KBM-7 (cell line): Measurements from ENCODE around the gene RD3L.
"Not testable (repeated sequence)": the region's sequence is repeated elsewhere in the genome, so short reads cannot be mapped to it uniquely, and the experiment has no call there.

Source experiments
- DNase-seq: peaks from one replicate; pipeline ENCODE4 v3.0.0-alpha.2; 2015
- in situ Hi-C: fragments of 300-500 bp; cut with MboI; formaldehyde crosslinking; loops from 2 replicates; pipeline ENCODE4 v1.14.3; 2020; ENCODE audit warnings: low sequenced_read_pairs, low pct_unique_long_range_greater_than_20kb, mixed read lengths

The RD3L gene

DNA sequence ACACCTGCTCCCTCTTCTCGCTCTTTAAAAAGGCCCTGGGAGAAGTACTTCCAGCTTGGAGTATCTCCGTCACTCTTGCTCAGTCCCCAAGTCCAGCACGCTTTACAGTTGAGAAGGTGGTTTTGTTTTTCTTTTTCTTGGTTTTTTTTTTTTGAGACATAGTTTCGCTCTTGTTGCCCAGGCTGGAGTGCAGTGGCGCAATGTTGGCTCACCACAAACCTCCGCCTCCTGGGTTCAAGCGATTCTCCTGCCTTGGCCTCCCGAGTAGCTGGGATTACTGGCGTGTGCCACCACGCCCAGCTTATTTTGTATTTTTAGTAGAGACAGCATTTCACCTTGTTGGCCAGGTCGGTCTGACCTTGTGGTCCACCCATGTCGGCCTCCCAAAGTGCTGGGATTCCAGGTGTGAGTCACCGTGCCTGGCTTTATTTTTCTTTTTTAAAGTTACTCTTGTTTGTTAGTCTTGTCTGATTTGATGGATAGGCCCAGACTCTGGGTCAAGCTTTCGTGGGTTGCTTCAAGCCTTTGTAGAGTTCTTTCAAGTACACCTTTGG is 12.2 kb downstream of the RD3L start:
- in situ Hi-C loops = no loop called here

DNA sequence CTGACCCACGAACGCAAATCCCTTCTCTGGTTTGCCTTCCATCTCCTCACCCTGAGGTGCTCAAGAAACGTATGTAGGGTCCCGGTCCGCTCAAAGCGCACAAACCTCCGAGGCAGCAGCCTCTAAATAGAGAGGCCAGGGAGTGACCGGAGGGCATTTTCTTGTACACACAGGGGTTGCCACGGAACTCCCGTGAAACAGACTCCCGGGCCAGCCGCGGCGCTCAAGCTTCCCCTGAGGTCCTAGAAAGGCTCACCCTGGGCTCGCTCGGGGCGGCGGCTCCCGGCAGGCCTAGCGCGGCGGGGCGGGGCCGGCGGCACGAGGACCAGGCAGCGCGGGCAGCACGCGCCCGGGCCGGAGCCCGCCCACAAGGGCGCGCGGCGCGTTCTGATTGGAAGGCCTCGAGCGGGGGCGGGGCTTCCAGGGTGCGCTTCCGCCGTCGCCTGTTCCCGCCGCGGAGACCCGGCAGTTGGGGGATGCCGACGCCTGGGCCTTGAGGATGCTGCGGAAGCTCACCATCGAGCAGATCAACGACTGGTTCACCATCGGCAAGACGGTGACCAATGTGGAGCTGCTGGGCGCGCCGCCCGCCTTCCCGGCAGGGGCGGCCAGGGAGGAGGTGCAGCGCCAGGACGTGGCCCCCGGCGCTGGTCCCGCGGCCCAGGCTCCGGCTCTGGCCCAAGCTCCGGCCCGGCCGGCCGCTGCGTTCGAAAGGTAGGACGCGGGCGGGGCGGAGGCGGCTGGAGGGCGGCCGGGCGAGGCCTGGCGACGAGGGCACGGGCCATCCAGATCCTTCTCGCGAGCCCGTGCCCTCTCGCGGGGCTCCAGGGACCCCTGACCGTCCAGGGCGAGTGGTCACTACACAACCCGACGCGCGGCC is 14.1 kb downstream of the RD3L start, which contains the start of gene TDRD9:
TDRD9 (plus strand) TSS at position 446 of the 880 bp plus-strand sequence; CDS start at position 500, 54 bp downstream.
- in situ Hi-C loops = no loop called here
- DNase-seq = no peak

More for the DNA sequence above, 12.2 kb downstream of the RD3L start:
- no peak for DNase-seq

DNA sequence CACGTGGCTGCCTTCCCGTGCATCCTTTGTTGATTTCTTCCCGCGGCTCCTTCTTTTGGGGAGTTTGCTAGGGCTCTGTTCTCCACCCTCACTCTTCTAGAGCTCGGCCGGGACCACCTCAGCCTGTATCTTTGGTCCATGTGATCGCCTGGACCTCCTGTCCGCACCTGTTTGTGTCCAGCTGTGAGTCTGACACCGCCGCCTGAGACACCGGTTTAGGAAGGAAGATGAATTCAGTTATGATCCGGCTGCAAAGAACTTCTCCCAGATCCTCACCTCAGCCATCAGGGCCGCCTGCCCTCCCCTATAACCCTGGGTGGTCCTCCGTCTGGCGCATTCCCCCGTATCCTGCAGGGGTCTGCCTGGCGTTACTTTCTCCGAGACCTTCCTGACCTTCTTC is 14.8 kb downstream of the RD3L start:
- no peak for DNase-seq
- in situ Hi-C loops = no loop called here

DNA sequence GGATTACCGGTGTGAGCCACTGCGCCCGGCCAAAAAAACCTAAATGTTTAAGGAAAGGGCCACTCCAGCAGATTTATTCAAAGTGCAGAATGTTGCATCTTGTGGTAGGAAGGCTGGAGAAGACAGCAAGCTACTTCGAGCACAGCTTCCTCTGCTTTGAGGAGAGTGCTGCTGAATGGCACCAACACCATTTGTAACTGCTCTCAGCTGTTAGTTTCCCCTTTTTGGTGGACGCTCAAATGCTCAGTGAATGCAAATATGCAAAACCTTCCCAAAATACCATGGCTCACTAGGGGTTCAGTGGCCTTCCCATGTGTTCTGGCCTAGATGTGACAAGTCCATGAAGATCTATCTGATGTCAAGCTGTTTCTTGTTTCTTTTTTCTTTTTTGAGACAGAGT is 17.0 kb downstream of the RD3L start:
- peak; percentile 54 for DNase-seq
- in situ Hi-C loops = no loop called here

DNA sequence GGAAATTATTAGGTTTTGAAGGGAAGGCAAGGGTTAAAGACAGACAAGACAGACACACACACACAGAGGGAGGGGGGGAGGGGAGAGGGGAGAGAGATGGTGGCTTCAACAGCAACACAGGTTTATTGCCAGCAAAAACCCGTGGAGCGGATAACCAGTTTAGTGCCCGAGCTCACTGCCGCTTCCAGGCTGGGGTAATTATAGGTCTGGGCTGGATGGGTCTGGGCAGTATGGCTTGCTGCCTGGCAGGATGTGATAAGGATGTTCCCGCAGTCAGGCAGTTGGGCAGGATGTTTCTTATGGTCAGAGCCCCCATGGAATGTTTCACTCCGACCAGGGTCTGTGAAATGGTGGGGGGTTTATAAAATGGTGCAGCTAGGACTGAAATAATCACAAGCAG is 18.5 kb downstream of the RD3L start:
- in situ Hi-C loops = no loop called here
- DNase-seq = peak; percentile 93

DNA sequence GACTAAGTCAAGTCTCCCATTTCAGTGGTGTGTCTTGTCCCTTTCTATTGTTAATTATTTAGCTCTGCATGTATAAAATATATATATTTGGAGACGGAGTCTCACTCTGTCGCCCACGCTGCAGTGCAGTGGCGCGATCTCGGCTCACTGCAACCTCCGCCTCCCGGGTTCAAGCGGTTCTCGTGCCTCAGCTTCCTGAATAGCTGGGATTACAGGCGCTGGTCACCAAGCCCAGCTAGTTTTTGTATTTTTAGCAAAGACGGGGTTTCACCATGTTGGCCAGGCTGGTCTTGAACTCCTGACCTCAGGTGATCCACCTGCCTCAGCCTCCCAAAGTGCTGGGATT is 20.5 kb downstream of the RD3L start:
- in situ Hi-C loops, DNase-seq: not testable (repeated sequence)

DNA sequence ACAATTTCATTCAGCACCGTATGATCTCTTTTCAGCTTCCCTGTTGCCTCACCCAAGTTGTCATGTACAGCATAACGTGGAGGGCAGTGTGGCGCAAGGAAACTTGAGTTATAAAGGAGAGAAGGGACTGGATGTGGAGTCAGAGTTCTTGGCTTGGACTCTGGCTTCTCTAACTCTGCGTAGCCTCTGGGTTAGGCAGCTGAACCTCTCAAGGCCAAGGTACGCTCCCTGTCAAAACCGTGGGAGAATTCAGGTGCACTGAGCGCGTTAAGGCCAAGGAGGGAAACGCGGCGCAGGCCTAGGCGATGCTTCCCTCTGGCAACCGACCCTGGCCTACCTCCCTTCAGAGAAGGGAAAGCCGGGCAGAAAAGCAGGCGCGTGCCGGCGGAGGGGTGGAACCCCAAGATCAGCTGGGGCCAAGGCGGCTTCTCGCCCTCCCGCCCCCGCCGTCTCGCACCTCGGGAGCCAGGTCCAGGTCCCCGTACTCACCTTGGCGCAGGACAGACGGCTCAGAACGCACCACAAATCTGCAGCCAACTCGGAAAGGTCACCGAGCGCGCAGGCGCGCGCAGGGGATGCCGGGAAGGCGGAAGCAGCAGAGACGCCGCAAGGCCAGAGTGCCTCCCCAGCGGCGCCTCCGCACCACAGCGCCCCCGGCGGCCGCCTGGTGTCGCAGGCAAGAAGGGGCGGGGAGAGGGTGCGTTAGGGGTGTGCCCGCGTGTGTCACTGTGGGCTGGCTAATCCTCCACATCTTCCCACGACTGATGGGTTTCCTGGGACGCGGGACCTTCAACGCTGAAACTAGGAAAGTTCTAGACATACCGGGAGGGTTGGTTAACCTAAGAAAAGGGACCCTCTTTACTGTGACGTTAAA is 21.1 kb downstream of the RD3L start:
- peak; percentile 95 for DNase-seq
- in situ Hi-C loops = no loop called here

DNA sequence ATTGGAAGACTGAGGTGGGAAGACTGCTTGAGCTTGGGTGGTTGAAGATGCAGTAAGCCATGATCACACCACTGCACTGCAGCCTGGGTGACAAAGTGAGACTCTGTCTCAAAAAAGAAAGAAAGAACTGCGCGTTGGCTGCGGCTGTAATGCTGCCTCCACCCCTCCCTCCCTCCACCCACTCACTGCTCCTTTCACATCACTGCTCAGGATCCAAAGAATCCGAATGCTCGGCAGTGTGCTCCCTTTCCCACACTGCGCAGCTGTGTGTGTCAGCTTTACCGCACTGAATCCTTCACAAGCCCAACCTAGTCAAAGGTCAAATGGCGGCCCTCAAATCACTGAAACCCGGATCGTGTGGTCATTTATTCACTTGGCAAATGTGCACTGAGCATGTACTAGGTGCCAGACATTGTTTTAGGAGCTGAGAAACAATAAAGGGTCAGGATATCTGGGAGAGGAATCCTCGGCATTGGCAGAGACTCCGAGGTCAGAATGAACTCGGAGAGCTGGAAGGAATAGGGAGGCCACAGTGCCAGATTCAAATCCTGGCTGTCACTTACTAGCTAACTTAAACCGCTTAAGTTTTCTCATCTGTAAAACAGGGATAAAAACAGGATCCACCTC is 25.6 kb downstream of the RD3L start:
- DNase-seq = no peak
- in situ Hi-C loops = no loop called here

DNA sequence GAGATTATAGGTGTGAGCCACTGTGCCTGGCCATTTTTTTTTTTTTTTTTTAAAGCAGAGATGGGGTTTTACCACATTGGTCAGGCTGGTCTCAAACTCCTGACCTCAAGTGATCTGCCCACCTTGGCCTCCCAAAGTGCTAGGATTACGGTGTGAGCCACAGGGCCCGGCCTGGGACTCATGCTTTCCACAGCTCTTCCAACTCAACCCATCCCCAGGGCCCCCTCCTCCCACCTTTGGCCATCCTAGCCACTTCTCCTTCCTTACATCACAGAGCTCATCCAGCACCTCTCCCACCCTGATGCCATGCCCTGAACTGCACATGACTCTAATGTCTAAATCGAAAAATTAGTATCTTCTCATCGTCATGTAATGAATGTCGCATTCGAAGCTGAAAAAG is 26.7 kb downstream of the RD3L start:
- no peak for DNase-seq
- in situ Hi-C loops = no loop called here

DNA sequence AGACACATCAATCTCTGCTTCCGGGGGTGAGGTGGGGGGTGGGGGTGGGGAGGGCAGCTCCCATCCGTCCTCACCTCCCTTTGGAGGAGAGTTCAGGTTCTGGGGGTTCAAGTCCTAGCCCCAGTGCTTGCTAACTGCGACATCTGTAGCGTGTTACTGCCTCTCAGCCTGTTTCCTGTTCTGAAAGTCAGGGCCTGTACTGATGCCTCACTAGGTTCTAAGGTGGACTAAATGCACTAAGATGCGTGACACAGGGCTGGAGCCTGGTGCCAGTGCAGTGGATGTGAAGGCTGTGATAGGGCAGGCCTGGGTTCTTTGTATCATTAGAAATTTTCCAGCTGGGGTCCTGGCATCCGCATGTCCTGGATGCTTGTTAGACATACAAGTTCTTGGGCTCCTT is 31.3 kb downstream of the RD3L start:
- in situ Hi-C loops = no loop called here

DNA sequence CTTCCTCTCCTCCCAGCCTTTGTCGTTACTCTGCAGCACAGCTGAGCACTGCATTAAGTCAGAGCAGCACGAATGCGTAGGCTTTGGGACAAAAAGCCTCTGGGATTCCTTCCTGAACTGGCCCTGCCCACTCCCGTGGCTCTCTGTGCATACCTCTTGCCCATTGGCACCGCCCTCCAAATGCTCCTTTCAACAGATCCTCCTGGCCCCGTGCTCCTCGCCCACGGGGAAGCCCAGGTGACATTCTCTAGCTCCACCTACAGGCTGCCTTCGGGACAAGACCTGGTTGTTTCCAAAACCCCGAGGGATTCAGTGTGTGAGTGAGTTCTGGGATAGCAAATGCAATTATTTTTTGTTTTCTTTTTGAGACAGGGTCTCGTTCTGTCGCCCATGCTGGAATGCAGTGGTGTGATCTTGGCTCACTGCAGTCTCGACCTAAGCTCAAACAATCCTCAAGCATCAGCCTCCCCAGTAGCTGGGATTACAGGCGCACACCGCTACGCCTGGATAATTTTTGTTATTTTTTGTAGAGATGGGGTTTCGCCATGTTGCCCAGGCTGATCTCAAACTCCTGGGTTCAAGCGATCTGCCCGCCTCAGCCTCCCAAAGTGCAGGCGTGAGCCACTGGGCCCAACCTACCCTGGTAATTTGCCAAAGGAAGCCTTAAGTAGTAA is 31.9 kb downstream of the RD3L start:
- in situ Hi-C loops = no loop called here
- peak; percentile 82 for DNase-seq

More for the DNA sequence above, 31.3 kb downstream of the RD3L start:
- DNase-seq = no peak

DNA sequence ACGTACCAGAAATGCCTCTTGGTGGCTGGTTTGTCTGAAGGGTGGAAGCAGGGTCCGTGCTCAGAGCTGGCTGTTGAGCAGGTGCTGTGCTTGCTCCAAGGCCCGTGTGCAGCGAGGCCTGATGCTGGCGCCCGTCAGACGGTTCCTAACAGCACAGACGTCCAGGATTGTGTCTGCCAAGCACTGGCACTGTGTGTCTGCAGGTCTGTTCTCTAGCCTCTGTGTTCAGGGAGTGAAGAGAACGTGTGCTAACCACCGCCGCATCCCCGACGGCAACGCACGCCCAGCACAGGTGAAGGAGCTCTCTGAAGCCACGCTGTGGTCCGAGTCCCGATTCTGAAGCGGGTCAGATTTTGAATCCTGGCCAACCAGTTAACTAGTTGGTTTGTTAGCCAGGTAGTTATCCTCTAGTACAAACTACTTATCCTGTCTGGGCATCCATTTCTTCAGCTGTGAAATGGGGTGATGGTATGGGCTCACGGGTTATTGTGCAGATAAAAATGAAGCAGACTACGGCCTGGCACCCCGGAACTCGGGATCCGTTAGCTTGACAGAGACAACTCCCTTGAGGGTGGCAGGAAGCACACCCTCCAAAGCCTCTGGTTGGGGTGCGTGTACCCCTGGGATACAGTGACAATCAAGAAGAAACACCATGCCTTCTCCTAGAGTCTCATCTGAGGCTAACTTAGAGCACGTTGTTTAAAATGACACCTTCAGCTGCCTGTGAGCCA is 32.6 kb downstream of the RD3L start:
- DNase-seq = no peak
- in situ Hi-C loops = no loop called here

DNA sequence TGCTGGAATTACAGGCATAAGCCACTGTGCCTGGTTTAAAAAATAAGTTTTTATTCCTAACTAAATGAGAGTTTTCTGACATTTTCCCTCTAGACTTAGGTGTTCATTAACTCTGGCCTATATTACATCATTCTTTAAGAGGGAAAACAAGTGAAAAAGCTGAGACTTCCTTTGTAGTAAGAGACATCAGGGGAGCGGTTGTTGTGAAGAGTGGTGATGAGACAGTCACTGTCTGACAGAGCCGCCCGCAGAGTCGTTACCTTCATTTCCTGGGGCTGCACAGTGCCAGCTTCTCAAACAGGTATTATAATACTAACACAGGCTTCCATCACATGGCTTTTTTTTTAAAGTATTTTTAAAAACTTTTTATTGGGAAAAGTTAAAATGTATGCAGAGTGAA is 33.7 kb downstream of the RD3L start:
- in situ Hi-C loops = no loop called here
- no peak for DNase-seq

DNA sequence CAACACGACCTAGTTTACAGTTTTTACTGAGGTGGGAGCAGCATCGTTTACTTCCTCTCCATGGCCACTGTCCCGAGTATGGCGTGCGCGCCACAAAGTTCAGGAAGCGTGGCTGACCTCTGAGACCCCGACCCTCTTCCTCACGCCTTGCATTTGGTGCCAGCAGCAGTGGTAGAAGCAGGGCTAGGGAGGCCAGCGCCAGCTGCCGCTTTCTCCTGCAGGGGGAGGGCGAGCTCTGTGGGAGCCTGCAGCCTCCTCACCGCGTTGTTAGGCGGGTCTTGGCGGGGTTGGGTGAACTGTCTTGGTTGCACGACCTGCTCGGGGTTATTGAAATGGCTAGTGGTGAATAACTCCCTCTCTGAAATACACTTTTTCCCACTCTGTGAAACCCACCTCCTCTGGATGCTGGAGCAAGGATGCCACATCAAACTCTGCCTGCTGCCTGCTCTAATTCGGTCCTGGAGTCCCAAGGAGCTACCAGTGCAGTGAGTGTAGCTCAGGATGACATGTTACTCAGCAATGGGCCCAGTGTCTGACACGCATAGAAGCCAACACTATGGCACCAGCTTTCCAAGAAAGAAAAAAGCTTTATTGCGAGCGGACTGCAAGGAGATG is 36.4 kb downstream of the RD3L start:
- peak; percentile 70 for DNase-seq
- in situ Hi-C loops = no loop called here

DNA sequence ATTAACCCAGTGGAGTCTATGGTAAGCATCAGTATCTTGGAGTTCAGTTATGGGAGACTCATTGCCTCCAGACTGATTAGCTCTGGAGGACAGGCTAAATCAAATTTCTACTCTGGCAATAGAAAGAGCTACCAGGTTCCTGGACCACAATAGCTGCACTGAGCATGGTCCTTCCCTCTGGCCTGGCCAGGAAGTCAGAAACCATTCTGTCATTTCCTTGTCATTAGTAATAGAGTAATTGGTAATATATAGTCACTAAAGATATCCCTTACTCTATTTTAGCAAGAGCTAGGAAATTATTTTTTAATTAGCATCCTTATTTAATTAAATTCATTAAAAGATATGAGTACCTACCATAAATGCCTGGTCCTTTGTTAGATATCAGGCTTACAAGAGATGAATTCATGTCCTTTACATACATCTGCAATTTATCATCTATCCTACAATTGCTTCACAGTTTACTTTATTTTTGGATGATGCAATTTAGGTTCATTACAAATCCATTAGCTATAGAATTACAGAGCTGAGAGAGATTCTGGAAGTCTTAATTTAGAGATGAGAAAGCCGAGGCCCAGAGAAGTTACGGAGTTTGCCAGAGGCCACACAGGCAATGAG is 37.7 kb downstream of the RD3L start:
- no peak for DNase-seq
- in situ Hi-C loops = no loop called here

DNA sequence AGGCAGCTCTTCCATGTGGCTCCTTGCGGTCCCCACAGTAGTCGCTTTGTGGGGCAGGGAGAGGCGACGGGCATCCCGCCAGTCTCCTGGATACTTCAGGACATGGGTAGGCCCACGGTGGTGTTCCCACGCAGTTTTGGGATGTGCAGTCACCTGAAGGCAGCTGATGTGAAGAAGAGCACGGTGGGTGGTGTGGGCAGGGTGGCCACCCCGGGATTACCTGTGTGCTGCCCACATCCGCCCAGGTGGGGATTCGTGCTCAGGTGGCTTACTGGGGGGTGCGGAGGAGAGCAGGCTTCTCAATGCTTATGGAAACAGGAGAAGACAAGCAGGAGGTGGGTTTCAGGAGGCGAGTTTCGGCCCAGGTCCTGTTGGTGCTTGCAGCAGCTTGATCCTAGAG is 42.5 kb downstream of the RD3L start:
- in situ Hi-C loops = no loop called here
- no peak for DNase-seq

DNA sequence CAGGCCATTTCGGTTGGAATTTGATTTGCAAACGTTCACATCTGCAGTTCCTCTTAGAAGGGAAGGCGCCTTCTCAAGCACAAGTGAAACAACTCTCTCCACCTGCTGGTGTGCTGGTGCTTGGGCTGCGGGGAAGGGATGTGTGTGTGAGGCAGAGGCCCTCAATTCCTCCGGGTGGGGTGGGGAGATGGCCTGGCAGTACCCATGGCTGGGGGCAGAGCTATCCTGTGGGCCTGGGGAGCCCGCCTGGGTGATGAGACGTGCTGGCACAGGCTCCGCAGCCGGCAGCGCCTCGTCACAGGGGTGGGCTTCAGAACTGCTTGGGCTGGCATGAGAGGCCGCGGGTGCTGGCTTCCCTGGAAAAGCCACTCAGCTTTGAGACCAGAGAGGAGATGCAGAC is 43.0 kb downstream of the RD3L start:
- in situ Hi-C loops = no loop called here
- no peak for DNase-seq

DNA sequence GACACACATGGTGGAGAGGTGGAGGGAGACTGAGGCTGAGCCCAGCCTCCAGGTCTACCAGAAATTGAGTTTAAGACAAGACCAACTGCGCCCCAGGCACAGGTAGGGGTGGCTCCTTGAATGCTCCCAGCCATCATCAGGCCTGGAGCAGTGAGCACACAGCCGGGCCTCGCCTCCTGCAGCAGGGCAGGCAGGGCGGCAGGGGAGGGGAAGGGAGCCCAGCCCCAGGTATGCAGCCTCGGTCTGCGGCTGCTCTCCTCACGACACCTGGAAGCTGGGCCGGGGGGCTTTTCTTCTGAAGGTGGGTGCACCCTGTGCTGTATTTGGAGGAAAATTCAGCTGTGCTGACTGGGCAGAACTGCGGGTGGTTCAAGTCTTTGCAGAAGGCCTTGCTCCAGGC is 43.6 kb downstream of the RD3L start:
- in situ Hi-C loops = no loop called here
- no peak for DNase-seq
